Retinal pigment epithelial cell (primary cell): ENCODE results near the gene GALNT12.

Experiments used
- DNase-seq: peaks from one replicate; pipeline ENCODE4 v3.0.0-alpha.2; 2010; ENCODE audit warnings: low read depth
- H3K4me3 ChIP-seq: 2 replicates; pipeline ENCODE4 v1.5.1; 2011; ENCODE audit warnings: mild to moderate bottlenecking, low read length, control low read depth, moderate library complexity
- CTCF ChIP-seq: conservative IDR thresholded peaks from 2 replicates; pipeline ENCODE4 v1.5.1; 2011; ENCODE audit warnings: low read depth, low read length, control low read depth, inconsistent platforms

Gene GALNT12

GRCh38 chr9:98839724-98840123 lies 32.3 kb downstream of the GALNT12 start:
- DNase-seq: no peak
- no peak for TF ChIP-seq CTCF
- no peak overlapping the region for H3K4me3 ChIP-seq

DNA sequence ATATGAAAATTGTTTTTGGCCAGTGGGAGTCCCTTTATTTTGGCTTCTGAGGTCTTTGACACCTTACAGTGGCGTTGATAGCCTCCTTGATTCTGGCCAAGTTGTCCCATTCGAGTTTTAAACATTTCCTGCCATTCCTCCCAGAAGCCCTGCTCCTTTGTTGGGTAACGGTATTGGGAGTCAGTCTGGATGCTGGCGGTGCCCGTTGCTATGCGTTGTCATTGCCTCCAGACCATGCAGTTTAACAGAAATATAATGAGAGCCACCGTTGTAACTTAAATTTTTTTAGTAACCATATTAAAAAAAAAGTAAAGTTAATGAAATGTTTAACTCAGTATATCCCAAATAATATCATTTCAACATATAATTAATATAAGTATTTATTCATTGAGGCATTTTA lies 35.0 kb downstream of the GALNT12 start:
- no peak overlapping the region for H3K4me3 ChIP-seq
- no peak for DNase-seq
- TF ChIP-seq CTCF: no peak

- no peak overlapping the region for H3K4me3 ChIP-seq
- TF ChIP-seq CTCF: no peak
- DNase-seq: no peak
These were observed 38.6 kb downstream of the GALNT12 start for GRCh38 chr9:98846081-98846480.

DNA sequence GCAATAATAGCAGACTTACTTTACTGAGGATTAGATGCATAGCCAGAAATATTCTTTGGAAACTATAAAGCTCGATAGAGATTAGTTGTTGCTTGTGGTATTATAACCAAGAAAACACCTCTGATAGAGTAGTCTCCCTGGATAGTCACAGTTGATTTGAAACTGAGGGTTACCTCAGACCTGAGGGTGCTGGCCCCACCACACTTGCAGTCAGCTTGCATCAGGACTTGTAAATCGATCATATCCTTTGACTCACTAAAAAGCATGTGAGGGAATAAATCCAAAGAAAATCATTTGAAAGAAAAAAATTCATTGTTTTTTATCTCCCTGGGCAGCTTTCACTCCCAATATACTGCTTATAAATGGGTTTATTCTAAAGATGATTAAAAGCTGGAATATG lies 39.4 kb downstream of the GALNT12 start:
- no peak for TF ChIP-seq CTCF
- no peak for DNase-seq
- no peak overlapping the region for H3K4me3 ChIP-seq

DNA sequence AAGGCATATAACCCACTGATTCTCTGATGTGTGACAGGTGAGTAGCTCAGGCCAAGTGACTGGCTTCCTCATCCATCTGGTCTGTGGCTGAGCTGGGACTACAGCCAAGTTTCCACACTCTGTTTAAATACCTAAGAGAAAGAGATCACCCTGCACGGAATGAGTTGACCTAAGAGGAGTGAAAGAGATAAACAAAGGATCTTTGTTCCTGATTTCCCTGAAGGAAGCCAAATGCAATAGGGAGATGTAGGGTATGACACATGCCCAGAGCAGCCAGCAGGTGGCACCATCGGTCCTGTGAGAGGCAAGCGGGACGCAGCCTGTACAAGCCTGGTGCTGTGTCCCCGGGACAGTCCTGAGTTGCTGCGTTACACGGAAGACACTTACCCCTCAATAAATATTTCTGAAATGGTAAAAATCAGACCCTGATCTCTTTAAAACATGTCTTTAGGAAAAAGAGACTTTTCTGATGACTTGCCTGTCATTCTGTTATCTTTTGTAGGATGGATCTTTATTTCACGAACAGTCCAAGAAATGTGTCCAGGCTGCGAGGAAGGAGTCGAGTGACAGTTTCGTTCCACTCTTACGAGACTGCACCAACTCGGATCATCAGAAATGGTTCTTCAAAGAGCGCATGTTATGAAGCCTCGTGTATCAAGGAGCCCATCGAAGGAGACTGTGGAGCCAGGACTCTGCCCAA lies 41.1 kb downstream of the GALNT12 start:
- peak; percentile 55 for DNase-seq
- no peak overlapping the region for H3K4me3 ChIP-seq
- peak; percentile 97 for TF ChIP-seq CTCF

- no peak for DNase-seq
- no peak overlapping the region for H3K4me3 ChIP-seq
- no peak for TF ChIP-seq CTCF
These were observed 42.1 kb downstream of the GALNT12 start for GRCh38 chr9:98849563-98849962.
